ENCODE results near the gene KHSRP.
"Not testable (repeated sequence)": the region's sequence is repeated elsewhere in the genome, so short reads cannot be mapped to it uniquely, and the experiment has no call there.

KHSRP gene

DNA sequence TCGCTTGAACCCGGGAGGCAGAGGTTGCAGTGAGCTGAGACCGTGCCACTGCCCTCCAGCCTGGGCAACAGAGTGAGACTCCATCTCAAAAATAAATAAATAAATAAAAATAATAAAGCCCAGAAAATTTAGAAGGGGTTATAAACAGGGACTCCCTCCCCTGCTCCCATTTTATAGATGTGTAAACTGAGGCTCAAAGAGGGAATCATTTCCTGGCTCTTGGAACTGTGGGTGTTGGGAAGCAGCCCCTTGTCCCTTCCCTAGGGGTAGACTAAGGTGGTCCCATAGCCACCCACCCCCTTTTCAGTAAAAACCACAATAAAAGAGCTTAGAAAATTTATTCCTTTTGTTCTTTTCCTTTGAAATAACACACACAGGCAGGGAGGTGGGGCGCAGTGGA is 15.1 kb upstream of the KHSRP start:
- DNase-seq (ENCODE audit: low read depth): no peak
- TF ChIP-seq, protein P1, sequence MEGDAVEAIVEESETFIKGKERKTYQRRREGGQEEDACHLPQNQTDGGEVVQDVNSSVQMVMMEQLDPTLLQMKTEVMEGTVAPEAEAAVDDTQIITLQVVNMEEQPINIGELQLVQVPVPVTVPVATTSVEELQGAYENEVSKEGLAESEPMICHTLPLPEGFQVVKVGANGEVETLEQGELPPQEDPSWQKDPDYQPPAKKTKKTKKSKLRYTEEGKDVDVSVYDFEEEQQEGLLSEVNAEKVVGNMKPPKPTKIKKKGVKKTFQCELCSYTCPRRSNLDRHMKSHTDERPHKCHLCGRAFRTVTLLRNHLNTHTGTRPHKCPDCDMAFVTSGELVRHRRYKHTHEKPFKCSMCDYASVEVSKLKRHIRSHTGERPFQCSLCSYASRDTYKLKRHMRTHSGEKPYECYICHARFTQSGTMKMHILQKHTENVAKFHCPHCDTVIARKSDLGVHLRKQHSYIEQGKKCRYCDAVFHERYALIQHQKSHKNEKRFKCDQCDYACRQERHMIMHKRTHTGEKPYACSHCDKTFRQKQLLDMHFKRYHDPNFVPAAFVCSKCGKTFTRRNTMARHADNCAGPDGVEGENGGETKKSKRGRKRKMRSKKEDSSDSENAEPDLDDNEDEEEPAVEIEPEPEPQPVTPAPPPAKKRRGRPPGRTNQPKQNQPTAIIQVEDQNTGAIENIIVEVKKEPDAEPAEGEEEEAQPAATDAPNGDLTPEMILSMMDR (IDR thresholded peaks at IDR 0.05; ENCODE audit: low read depth, low read length, missing control alignments): no peak
- H3K4me3 ChIP-seq (ENCODE audit: low read depth, low read length): no peak overlapping the region

DNA sequence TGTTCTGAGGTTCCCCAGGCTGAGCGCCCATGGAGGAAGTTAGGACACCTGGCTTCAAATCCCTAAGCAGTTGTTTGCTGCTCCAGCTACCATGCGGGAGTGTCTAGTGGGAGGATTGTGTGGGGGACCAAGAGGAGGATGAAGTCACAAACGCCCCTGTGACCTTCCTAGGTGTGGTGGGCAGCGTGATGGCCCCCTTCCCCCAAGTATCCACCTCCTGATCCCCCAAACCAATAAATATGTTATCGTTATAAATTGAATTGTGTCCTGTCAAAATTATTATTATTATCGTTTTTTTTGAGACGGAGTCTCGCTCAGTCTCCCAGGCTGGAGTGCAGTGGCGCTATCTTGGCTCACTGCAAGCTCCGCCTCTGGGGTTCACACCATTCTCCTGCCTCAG is 9.1 kb upstream of the KHSRP start, which contains the start of gene SLC25A41:
Gene SLC25A41, minus strand, starts transcription at position 101 of the 400 bp plus-strand sequence. Its CDS starts 70 bp downstream, at position 31.
- no peak within 1 kb of the TSS for H3K4me3 ChIP-seq (ENCODE audit: low read depth, low read length)
- no peak for DNase-seq (ENCODE audit: low read depth)
- TF ChIP-seq, protein P1 (IDR thresholded peaks at IDR 0.05; ENCODE audit: low read depth, low read length, missing control alignments): no peak

DNA sequence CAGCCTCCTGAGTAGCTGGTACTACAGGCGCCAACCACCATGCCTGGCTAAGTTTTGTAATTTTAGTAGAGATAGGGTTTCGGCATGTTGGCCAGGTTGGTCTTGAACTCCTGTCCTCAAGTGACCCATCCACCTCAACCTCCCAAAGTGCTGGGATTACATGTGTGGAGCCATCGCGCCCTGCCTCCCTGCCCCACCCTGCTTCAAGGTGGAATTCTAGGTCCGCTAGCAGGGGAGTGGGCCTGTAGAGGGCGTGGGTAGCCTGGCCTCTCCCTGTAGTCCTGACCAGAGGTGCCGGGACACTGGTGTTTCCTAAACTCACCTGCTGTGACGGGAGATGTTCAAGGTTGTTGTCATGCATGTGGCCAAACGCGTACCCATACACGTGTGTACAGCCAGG is 8.6 kb upstream of the KHSRP start:
- no peak overlapping the region for H3K4me3 ChIP-seq (ENCODE audit: low read depth, low read length)
- DNase-seq (ENCODE audit: low read depth): no peak
- TF ChIP-seq, protein P1 (IDR thresholded peaks at IDR 0.05; ENCODE audit: low read depth, low read length, missing control alignments): no peak

- TF ChIP-seq, protein P1 (IDR thresholded peaks at IDR 0.05; ENCODE audit: low read depth, low read length, missing control alignments): no peak
- H3K4me3 ChIP-seq (ENCODE audit: low read depth, low read length): no peak overlapping the region
- no peak for DNase-seq (ENCODE audit: low read depth)
These were observed 7.3 kb upstream of the KHSRP start for GRCh38 chr19:6431891-6432290.

DNA sequence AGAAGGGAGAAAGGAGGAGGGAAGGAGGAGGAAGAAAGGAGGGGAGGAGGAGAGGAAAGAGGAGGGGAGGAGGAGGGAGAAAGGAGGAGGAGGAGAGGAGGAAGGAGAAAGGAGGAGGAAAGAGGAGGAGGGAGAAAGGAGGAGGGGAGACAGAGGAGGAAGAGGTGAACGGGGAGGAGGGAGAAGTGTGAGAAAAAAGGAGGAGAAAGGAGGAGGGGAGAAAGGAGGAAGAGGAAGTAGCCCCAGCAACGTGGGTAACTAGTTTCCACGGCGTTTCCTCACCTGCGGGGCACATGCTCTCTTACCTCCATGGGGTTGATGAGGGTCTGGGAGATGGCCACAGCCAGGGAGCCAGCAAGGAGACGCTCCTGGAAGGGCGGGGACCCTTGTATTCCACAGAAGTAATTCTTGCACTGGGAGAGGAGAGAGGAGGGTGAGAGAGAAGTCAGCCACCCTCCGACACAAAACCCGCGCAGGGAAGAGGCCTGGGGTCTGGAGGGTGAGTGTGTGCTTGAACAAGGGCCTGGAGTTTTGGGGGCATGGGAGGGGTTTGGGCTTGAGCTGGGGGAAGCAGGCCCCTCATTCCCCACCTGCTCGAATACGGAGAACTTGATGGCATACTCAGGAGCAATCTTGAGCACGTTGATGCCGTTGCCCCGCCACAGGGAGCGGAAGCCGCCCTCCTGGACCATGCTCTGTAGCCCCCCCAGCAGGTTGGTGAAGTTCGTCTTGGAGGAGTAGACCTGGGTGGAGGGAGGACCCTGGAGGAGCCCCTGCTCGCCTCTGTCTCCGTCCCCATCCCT is 5.0 kb upstream of the KHSRP start:
- DNase-seq (ENCODE audit: low read depth): no peak
- TF ChIP-seq, protein P1 (IDR thresholded peaks at IDR 0.05; ENCODE audit: low read depth, low read length, missing control alignments): no peak
- H3K4me3 ChIP-seq (ENCODE audit: low read depth, low read length): no peak overlapping the region

GRCh38 chr19:6428692-6429418 is 4.2 kb upstream of the KHSRP start:
- not testable (repeated sequence) for DNase-seq (ENCODE audit: low read depth); H3K4me3 ChIP-seq (ENCODE audit: low read depth, low read length)

DNA sequence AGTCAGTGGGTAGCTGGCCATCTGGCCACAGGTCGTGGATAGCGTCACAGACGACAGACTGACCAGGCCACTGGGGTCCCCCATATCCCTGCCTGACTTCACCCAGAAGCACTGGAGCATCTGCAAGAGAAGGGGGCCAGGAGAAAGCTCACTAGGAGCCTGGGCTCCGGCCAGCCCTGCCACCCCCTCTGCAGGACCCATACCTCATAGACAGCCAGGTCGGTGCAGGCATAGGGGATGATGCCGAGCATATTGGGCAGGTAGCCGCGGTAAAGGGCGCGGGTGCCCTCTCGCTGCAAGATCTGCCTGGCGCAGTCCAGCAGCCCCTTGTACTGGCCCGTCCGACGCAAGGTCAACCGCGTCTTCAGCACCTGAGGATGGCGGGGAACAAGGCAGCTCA is 2.5 kb upstream of the KHSRP start:
- DNase-seq (ENCODE audit: low read depth): no peak
- TF ChIP-seq, protein P1 (IDR thresholded peaks at IDR 0.05; ENCODE audit: low read depth, low read length, missing control alignments): no peak

More for the DNA sequence above, 2.5 kb upstream of the KHSRP start:
- no peak overlapping the region for H3K4me3 ChIP-seq (ENCODE audit: low read depth, low read length)
